Activated T-cell treated with anti-CD3 and anti-CD28 coated beads, Interleukin-2, amount 50 U/mL, for 24 hours (primary cell): ENCODE results near the gene CDH8.

Experiments
- DNase-seq: peaks from one replicate; pipeline ENCODE4 v3.0.0-alpha.2; 2020
- H3K27ac Mint-ChIP-seq: 2 replicates; pipeline ENCODE4 v1.8.0; 2020; ENCODE audit warnings: mild to moderate bottlenecking, mixed read lengths
- H3K27me3 Mint-ChIP-seq: 2 replicates; pipeline ENCODE4 v1.8.0; 2020; ENCODE audit warnings: mixed read lengths
- H3K36me3 Mint-ChIP-seq: 2 replicates; pipeline ENCODE4 v1.8.0; 2020; ENCODE audit warnings: low read depth, mixed read lengths
- H3K4me1 Mint-ChIP-seq: 2 replicates; pipeline ENCODE4 v1.8.0; 2020; ENCODE audit warnings: low read depth, mixed read lengths
- H3K4me3 Mint-ChIP-seq: 2 replicates; pipeline ENCODE4 v1.8.0; 2020; ENCODE audit warnings: mild to moderate bottlenecking, moderate library complexity, mixed read lengths
- H3K9me3 Mint-ChIP-seq: 2 replicates; pipeline ENCODE4 v1.8.0; 2020; ENCODE audit warnings: mixed read lengths

CDH8 gene

GRCh38 chr16:62036101-62036801, at the start of gene CDH8:
Gene CDH8, minus strand, starts transcription at chr16:62036438. Its CDS starts 15,035 bp downstream, at chr16:62021403.
- Mint-ChIP-seq H3K4me1 (no peaks in the 10 kb centered on the region), H3K36me3 (no peaks in the 10 kb centered on the region), H3K9me3 (peaks cover 15% of the 10 kb centered on the region), H3K4me3 (no peak within 1 kb of the TSS), H3K27me3 (peaks cover 36% of the 10 kb centered on the region), H3K27ac (no peak within 1 kb of the TSS)
- no peak for DNase-seq

- Mint-ChIP-seq H3K27me3 (no peaks in the 10 kb centered on the region), H3K4me3 (no peak overlapping the region), H3K27ac (no peak overlapping the region), H3K9me3 (peaks cover 25% of the 10 kb centered on the region), H3K36me3 (no peaks in the 10 kb centered on the region), H3K4me1 (no peaks in the 10 kb centered on the region)
- no peak for DNase-seq
Observed at GRCh38 chr16:62079236-62079635, 43.0 kb upstream of the CDH8 start.

GRCh38 chr16:62077998-62078397, 41.8 kb upstream of the CDH8 start:
- no peak overlapping the region for H3K27ac Mint-ChIP-seq
- H3K27me3 Mint-ChIP-seq: no peaks in the 10 kb centered on the region
- no peak overlapping the region for H3K4me3 Mint-ChIP-seq
- no peak for DNase-seq
- H3K9me3 Mint-ChIP-seq: peaks cover 23% of the 10 kb centered on the region
- H3K4me1 Mint-ChIP-seq: no peaks in the 10 kb centered on the region
- no peaks in the 10 kb centered on the region for H3K36me3 Mint-ChIP-seq

- Mint-ChIP-seq H3K9me3 (peaks cover 19% of the 10 kb centered on the region), H3K4me1 (no peaks in the 10 kb centered on the region), H3K27me3 (no peaks in the 10 kb centered on the region), H3K27ac (no peak overlapping the region), H3K36me3 (no peaks in the 10 kb centered on the region), H3K4me3 (no peak overlapping the region)
- no peak for DNase-seq
Observed at GRCh38 chr16:62076886-62077285, 40.6 kb upstream of the CDH8 start.

GRCh38 chr16:62068747-62069146, 32.5 kb upstream of the CDH8 start:
- peaks cover 26% of the 10 kb centered on the region for H3K9me3 Mint-ChIP-seq
- no peak overlapping the region for H3K27ac Mint-ChIP-seq
- H3K4me1 Mint-ChIP-seq: no peaks in the 10 kb centered on the region
- DNase-seq: no peak
- H3K36me3 Mint-ChIP-seq: no peaks in the 10 kb centered on the region
- H3K27me3 Mint-ChIP-seq: no peaks in the 10 kb centered on the region
- H3K4me3 Mint-ChIP-seq: no peak overlapping the region

- no peak overlapping the region for H3K4me3 Mint-ChIP-seq
- H3K27me3 Mint-ChIP-seq: no peaks in the 10 kb centered on the region
Observed at GRCh38 chr16:62067981-62068380, 31.7 kb upstream of the CDH8 start.

GRCh38 chr16:62067182-62067581, 30.9 kb upstream of the CDH8 start:
- H3K4me1 Mint-ChIP-seq: no peaks in the 10 kb centered on the region
- H3K36me3 Mint-ChIP-seq: no peaks in the 10 kb centered on the region
- H3K27ac Mint-ChIP-seq: no peak overlapping the region
- DNase-seq: no peak
- no peak overlapping the region for H3K4me3 Mint-ChIP-seq
- no peaks in the 10 kb centered on the region for H3K27me3 Mint-ChIP-seq
- H3K9me3 Mint-ChIP-seq: peaks cover 33% of the 10 kb centered on the region

More at GRCh38 chr16:62067981-62068380, 31.7 kb upstream of the CDH8 start:
- H3K4me1 Mint-ChIP-seq: no peaks in the 10 kb centered on the region
- peaks cover 33% of the 10 kb centered on the region for H3K9me3 Mint-ChIP-seq
- DNase-seq: no peak
- no peaks in the 10 kb centered on the region for H3K36me3 Mint-ChIP-seq
- H3K27ac Mint-ChIP-seq: no peak overlapping the region

- no peak overlapping the region for H3K27ac Mint-ChIP-seq
- no peaks in the 10 kb centered on the region for H3K4me1 Mint-ChIP-seq
- H3K36me3 Mint-ChIP-seq: no peaks in the 10 kb centered on the region
- no peak for DNase-seq
- H3K4me3 Mint-ChIP-seq: no peak overlapping the region
- H3K9me3 Mint-ChIP-seq: peaks cover 33% of the 10 kb centered on the region
- no peaks in the 10 kb centered on the region for H3K27me3 Mint-ChIP-seq
Observed at GRCh38 chr16:62066747-62067146, 30.5 kb upstream of the CDH8 start.

GRCh38 chr16:62064173-62064572, 27.9 kb upstream of the CDH8 start:
- H3K4me1 Mint-ChIP-seq: no peaks in the 10 kb centered on the region
- no peaks in the 10 kb centered on the region for H3K36me3 Mint-ChIP-seq
- DNase-seq: no peak
- H3K4me3 Mint-ChIP-seq: no peak overlapping the region
- H3K9me3 Mint-ChIP-seq: peaks cover 26% of the 10 kb centered on the region
- no peaks in the 10 kb centered on the region for H3K27me3 Mint-ChIP-seq
- no peak overlapping the region for H3K27ac Mint-ChIP-seq

- no peak for DNase-seq
- H3K4me1 Mint-ChIP-seq: no peaks in the 10 kb centered on the region
- H3K27ac Mint-ChIP-seq: no peak overlapping the region
- H3K4me3 Mint-ChIP-seq: no peak overlapping the region
- no peaks in the 10 kb centered on the region for H3K36me3 Mint-ChIP-seq
- H3K27me3 Mint-ChIP-seq: no peaks in the 10 kb centered on the region
- H3K9me3 Mint-ChIP-seq: peaks cover 30% of the 10 kb centered on the region
Observed at GRCh38 chr16:62060089-62060488, 23.9 kb upstream of the CDH8 start.

GRCh38 chr16:62059527-62059926, 23.3 kb upstream of the CDH8 start:
- Mint-ChIP-seq H3K27me3 (no peaks in the 10 kb centered on the region), H3K9me3 (peaks cover 30% of the 10 kb centered on the region), H3K36me3 (no peaks in the 10 kb centered on the region), H3K27ac (no peak overlapping the region), H3K4me1 (no peaks in the 10 kb centered on the region), H3K4me3 (no peak overlapping the region)
- no peak for DNase-seq

- Mint-ChIP-seq H3K4me3 (no peak overlapping the region), H3K4me1 (no peaks in the 10 kb centered on the region), H3K9me3 (peaks cover 27% of the 10 kb centered on the region), H3K27me3 (no peaks in the 10 kb centered on the region), H3K36me3 (no peaks in the 10 kb centered on the region), H3K27ac (no peak overlapping the region)
- DNase-seq: no peak
Observed at GRCh38 chr16:62058412-62058811, 22.2 kb upstream of the CDH8 start.

GRCh38 chr16:62051942-62052341, 15.7 kb upstream of the CDH8 start:
- H3K36me3 Mint-ChIP-seq: no peaks in the 10 kb centered on the region
- DNase-seq: no peak
- no peaks in the 10 kb centered on the region for H3K4me1 Mint-ChIP-seq
- H3K27me3 Mint-ChIP-seq: no peaks in the 10 kb centered on the region
- H3K4me3 Mint-ChIP-seq: no peak overlapping the region
- H3K27ac Mint-ChIP-seq: no peak overlapping the region
- H3K9me3 Mint-ChIP-seq: peaks cover 34% of the 10 kb centered on the region

GRCh38 chr16:62050793-62051192, 14.6 kb upstream of the CDH8 start:
- no peaks in the 10 kb centered on the region for H3K27me3 Mint-ChIP-seq
- no peak overlapping the region for H3K4me3 Mint-ChIP-seq
- no peak overlapping the region for H3K27ac Mint-ChIP-seq
- peaks cover 35% of the 10 kb centered on the region for H3K9me3 Mint-ChIP-seq
- no peaks in the 10 kb centered on the region for H3K4me1 Mint-ChIP-seq
- DNase-seq: no peak
- H3K36me3 Mint-ChIP-seq: no peaks in the 10 kb centered on the region

GRCh38 chr16:62046801-62047200, 10.6 kb upstream of the CDH8 start:
- Mint-ChIP-seq H3K36me3 (no peaks in the 10 kb centered on the region), H3K27ac (no peak overlapping the region), H3K4me1 (no peaks in the 10 kb centered on the region), H3K4me3 (no peak overlapping the region), H3K27me3 (no peaks in the 10 kb centered on the region), H3K9me3 (peaks cover 30% of the 10 kb centered on the region)
- no peak for DNase-seq

GRCh38 chr16:62041401-62041800, 5.2 kb upstream of the CDH8 start:
- no peak for DNase-seq
- no peak overlapping the region for H3K4me3 Mint-ChIP-seq
- no peaks in the 10 kb centered on the region for H3K36me3 Mint-ChIP-seq
- peaks cover 11% of the 10 kb centered on the region for H3K27me3 Mint-ChIP-seq
- no peaks in the 10 kb centered on the region for H3K4me1 Mint-ChIP-seq
- peaks cover 15% of the 10 kb centered on the region for H3K9me3 Mint-ChIP-seq
- no peak overlapping the region for H3K27ac Mint-ChIP-seq
